ENCODE measurements around the gene MRPL45.
A peak's percentile ranks its signal among the peaks of the same experiment; 100 is the strongest.

MRPL45 gene

GRCh38 chr17:38315497-38315896 lies 18.5 kb downstream of the MRPL45 start:
- no peak for ATAC-seq
- no peak for TF ChIP-seq OSR1 (CRISPR knock-in tag; IDR thresholded peaks at IDR 0.05)

GRCh38 chr17:38317081-38317480 lies 20.1 kb downstream of the MRPL45 start:
- ATAC-seq = no peak
- no peak for TF ChIP-seq ISL1 (CRISPR knock-in tag; IDR thresholded peaks at IDR 0.05)
- TF ChIP-seq ARNTL (CRISPR knock-in tag; IDR thresholded peaks at IDR 0.05; ENCODE audit: borderline replicate concordance, low read depth) = no peak
- no peak for TF ChIP-seq POU6F1 (CRISPR knock-in tag; IDR thresholded peaks at IDR 0.05; ENCODE audit: borderline replicate concordance, low read depth)
- no peak for TF ChIP-seq PPARA (CRISPR knock-in tag; IDR thresholded peaks at IDR 0.05; ENCODE audit: borderline replicate concordance)
- TF ChIP-seq SNAI2 (CRISPR knock-in tag; IDR thresholded peaks at IDR 0.05) = no peak
- no peak for TF ChIP-seq TCF4 (CRISPR knock-in tag; IDR thresholded peaks at IDR 0.05; ENCODE audit: borderline replicate concordance)
- TF ChIP-seq GLIS3 (CRISPR knock-in tag; IDR thresholded peaks at IDR 0.05) = no peak
- no peak for TF ChIP-seq ZC3H10 (CRISPR knock-in tag; IDR thresholded peaks at IDR 0.05)
- no peak for TF ChIP-seq CSDC2 (CRISPR knock-in tag; IDR thresholded peaks at IDR 0.05)
- no peak for TF ChIP-seq TOX (CRISPR knock-in tag; IDR thresholded peaks at IDR 0.05; ENCODE audit: borderline replicate concordance)
- TF ChIP-seq ZFP30 (CRISPR knock-in tag; IDR thresholded peaks at IDR 0.05) = no peak
- TF ChIP-seq ESRRG (CRISPR knock-in tag; IDR thresholded peaks at IDR 0.05) = no peak
- TF ChIP-seq PATZ1 (CRISPR knock-in tag; IDR thresholded peaks at IDR 0.05; ENCODE audit: borderline replicate concordance) = no peak
- TF ChIP-seq CREB5 (CRISPR knock-in tag; IDR thresholded peaks at IDR 0.05; ENCODE audit: low read depth) = no peak
- no peak for TF ChIP-seq ZNF8 (CRISPR knock-in tag; IDR thresholded peaks at IDR 0.05)
- TF ChIP-seq ZNF565 (CRISPR knock-in tag; conservative IDR thresholded peaks at IDR 0.05; ENCODE audit: low read depth) = no peak
- no peak for TF ChIP-seq RARB (CRISPR knock-in tag; IDR thresholded peaks at IDR 0.05)

- no peak for ATAC-seq
- TF ChIP-seq TSHZ2 (CRISPR knock-in tag; IDR thresholded peaks at IDR 0.05) (no peak), OSR1 (CRISPR knock-in tag; IDR thresholded peaks at IDR 0.05) (no peak), PPARA (CRISPR knock-in tag; IDR thresholded peaks at IDR 0.05; ENCODE audit: borderline replicate concordance) (no peak), CSDC2 (CRISPR knock-in tag; IDR thresholded peaks at IDR 0.05) (no peak), ZFP30 (CRISPR knock-in tag; IDR thresholded peaks at IDR 0.05) (no peak), GLIS3 (CRISPR knock-in tag; IDR thresholded peaks at IDR 0.05) (no peak), ZC3H10 (CRISPR knock-in tag; IDR thresholded peaks at IDR 0.05) (no peak)
Observed at GRCh38 chr17:38320482-38320881, 23.5 kb downstream of the MRPL45 start.

- TF ChIP-seq TCF4 (CRISPR knock-in tag; IDR thresholded peaks at IDR 0.05; ENCODE audit: borderline replicate concordance) (no peak), ESRRG (CRISPR knock-in tag; IDR thresholded peaks at IDR 0.05) (no peak), ZC3H10 (CRISPR knock-in tag; IDR thresholded peaks at IDR 0.05) (no peak), BACH2 (CRISPR knock-in tag; IDR thresholded peaks at IDR 0.05; ENCODE audit: borderline replicate concordance) (no peak), CREB5 (CRISPR knock-in tag; IDR thresholded peaks at IDR 0.05; ENCODE audit: low read depth) (no peak), ZFP30 (CRISPR knock-in tag; IDR thresholded peaks at IDR 0.05) (no peak), PATZ1 (CRISPR knock-in tag; IDR thresholded peaks at IDR 0.05; ENCODE audit: borderline replicate concordance) (no peak), CSDC2 (CRISPR knock-in tag; IDR thresholded peaks at IDR 0.05) (no peak), TOX (CRISPR knock-in tag; IDR thresholded peaks at IDR 0.05; ENCODE audit: borderline replicate concordance) (no peak)
- peak; percentile 90 for ATAC-seq
Observed at GRCh38 chr17:38322156-38322779, 25.3 kb downstream of the MRPL45 start.

All from SK-N-SH treated with all-trans-retinoic acid at 6 μM for 48 hours (cell line).